ENCODE results near the gene CLEC9A. TPM values are rescaled to one million over a fixed set of nuclear protein-coding genes. Genes with fewer than 3 reads are reported as not detected.

Gene CLEC9A
- total RNA-seq, 1 experiment from 2014 or later, result not detected

GRCh38 chr12:10065241-10065640 lies 34.8 kb downstream of the CLEC9A start:
- H3K9ac ChIP-seq (ENCODE audit: low read length), result no peak overlapping the region
- DNase-seq (ENCODE audit: low read depth, low spot score) (no peak), ATAC-seq (no peak)
- TF ChIP-seq EZH2phosphoT487 (IDR thresholded peaks at IDR 0.05; ENCODE audit: borderline replicate concordance) (no peak), ZBTB33 (IDR thresholded peaks at IDR 0.05; ENCODE audit: extremely low read depth, insufficient replicate concordance, low read length) (no peak), EZH2 (IDR thresholded peaks at IDR 0.05) (no peak), SRF (IDR thresholded peaks at IDR 0.05; ENCODE audit: low read depth) (no peak), TCF7L2 (IDR thresholded peaks at IDR 0.05; ENCODE audit: borderline replicate concordance, extremely low read depth, insufficient read depth, insufficient read length) (no peak), YY1 (IDR thresholded peaks at IDR 0.05; ENCODE audit: extremely low read depth, insufficient replicate concordance, low read depth, low read length) (no peak), POLR2AphosphoS5 (IDR thresholded peaks at IDR 0.05; ENCODE audit: low read depth, low read length) (no peak), JUND (IDR thresholded peaks at IDR 0.05) (no peak), SIN3A (IDR thresholded peaks at IDR 0.05; ENCODE audit: low read depth) (no peak)
- TF ChIP-seq, protein P1, sequence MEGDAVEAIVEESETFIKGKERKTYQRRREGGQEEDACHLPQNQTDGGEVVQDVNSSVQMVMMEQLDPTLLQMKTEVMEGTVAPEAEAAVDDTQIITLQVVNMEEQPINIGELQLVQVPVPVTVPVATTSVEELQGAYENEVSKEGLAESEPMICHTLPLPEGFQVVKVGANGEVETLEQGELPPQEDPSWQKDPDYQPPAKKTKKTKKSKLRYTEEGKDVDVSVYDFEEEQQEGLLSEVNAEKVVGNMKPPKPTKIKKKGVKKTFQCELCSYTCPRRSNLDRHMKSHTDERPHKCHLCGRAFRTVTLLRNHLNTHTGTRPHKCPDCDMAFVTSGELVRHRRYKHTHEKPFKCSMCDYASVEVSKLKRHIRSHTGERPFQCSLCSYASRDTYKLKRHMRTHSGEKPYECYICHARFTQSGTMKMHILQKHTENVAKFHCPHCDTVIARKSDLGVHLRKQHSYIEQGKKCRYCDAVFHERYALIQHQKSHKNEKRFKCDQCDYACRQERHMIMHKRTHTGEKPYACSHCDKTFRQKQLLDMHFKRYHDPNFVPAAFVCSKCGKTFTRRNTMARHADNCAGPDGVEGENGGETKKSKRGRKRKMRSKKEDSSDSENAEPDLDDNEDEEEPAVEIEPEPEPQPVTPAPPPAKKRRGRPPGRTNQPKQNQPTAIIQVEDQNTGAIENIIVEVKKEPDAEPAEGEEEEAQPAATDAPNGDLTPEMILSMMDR (IDR thresholded peaks at IDR 0.05 in 2 of 3, conservative IDR thresholded peaks at IDR 0.05 in 1 of 3; ENCODE audit: borderline replicate concordance in 1 of 3, insufficient read depth in 1 of 3, low read depth in 2 of 3, low read length in 2 of 3), result no peak
- H4K20me1 ChIP-seq (ENCODE audit: insufficient read depth), result no peaks in the 10 kb centered on the region
- H2AFZ ChIP-seq (ENCODE audit: low read depth, low read length, poor library complexity, severe bottlenecking), result no peak overlapping the region
- ChIA-PET CTCF (no interaction called here), RAD21 (ENCODE audit: low non-redundant PET in 1 of 2, low total read pairs in 2 of 2, uncharacterized antibody in 2 of 2, unreplicated experiment in 2 of 2) (no interaction called here), POLR2A (interaction anchor here (0.6 kb wide), 1 partner anchor 33 kb away, joined by 5 read pairs; the partner anchor contains the start of gene CLEC1A)
- H3K4me3 ChIP-seq (replicated peaks in 1 of 2; ENCODE audit: low read depth in 1 of 2, low read length in 2 of 2), result no peak overlapping the region
- H3K9me3 ChIP-seq (ENCODE audit: control insufficient read depth in 1 of 2, insufficient read depth in 1 of 2, low read depth in 1 of 2, low read length in 2 of 2), result no peaks in the 10 kb centered on the region
- no peak overlapping the region for H3K27ac ChIP-seq (ENCODE audit: low read depth, low read length)
- no peaks in the 10 kb centered on the region for H3K79me2 ChIP-seq (ENCODE audit: insufficient read depth, low read length)
- H3K9me2 ChIP-seq (ENCODE audit: insufficient read depth), result no peaks in the 10 kb centered on the region
- no peaks in the 10 kb centered on the region for H3K36me3 ChIP-seq (ENCODE audit: control insufficient read depth in 1 of 2, insufficient read depth in 2 of 2, low read length in 2 of 2)
- intact Hi-C loops (cut with micrococcal nuclease), result no loop called here
- no TSS peak for BruUV-seq (replicated peaks)
- peaks cover 80% of the 10 kb centered on the region for H3K27me3 ChIP-seq (ENCODE audit: insufficient read depth, low read length)
- no peak overlapping the region for H3K4me2 ChIP-seq (ENCODE audit: low read length)
- no peaks in the 10 kb centered on the region for H3K4me1 ChIP-seq (ENCODE audit: control insufficient read depth in 1 of 2, insufficient read depth in 2 of 2, low read length in 2 of 2)
